K562 (cell line): Measurements from ENCODE around the gene PRAME. TPM values are rescaled to one million over a fixed set of nuclear protein-coding genes. Genes with fewer than 3 reads are reported as not detected.
"Not testable (repeated sequence)": the region's sequence is repeated elsewhere in the genome, so short reads cannot be mapped to it uniquely, and the experiment has no call there.

Experiments
- ELF4 ChIP-seq: fragments of 450-650 bp; formaldehyde crosslinking; IDR thresholded peaks from 2 replicates; pipeline ENCODE4 v1.4.0; 2022; ENCODE audit warnings: missing genetic modification characterization
- OTX1 ChIP-seq: fragments of 450-650 bp; formaldehyde crosslinking; IDR thresholded peaks from 2 replicates; pipeline ENCODE4 v1.4.0; 2022; ENCODE audit warnings: mild to moderate bottlenecking
- SMARCE1 ChIP-seq: fragments of 450-650 bp; IDR thresholded peaks from 2 replicates; pipeline ENCODE4 v1.7.1; 2016; ENCODE audit warnings: mild to moderate bottlenecking
- ZNF668 ChIP-seq: fragments of 250-450 bp; sonication (Bioruptor Pico); IDR thresholded peaks from 2 replicates; pipeline ENCODE4 v1.8.0; 2022; ENCODE audit warnings: mild to moderate bottlenecking, inconsistent platforms
- ZNF830 ChIP-seq: fragments of 250-450 bp; sonication (Bioruptor Pico); IDR thresholded peaks from 2 replicates; pipeline ENCODE4 v1.5.0; 2021; ENCODE audit warnings: mild to moderate bottlenecking
- polyA plus RNA-seq, 8 experiments: library from polyadenylated mRNA; depleted of rRNA in 4 of 8; stranded (reverse) in 5 of 8; unstranded in 3 of 8; fragments of >200 nt; fragmentation: Nextera tagmentation in 2 of 8; fragmentation: Illumina TruSeq in 1 of 8; extraction: Ambion mirVana in 2 of 8; extraction: Trizol in 1 of 8; gene quantifications; 2 replicates each; pipeline versions ENCODE4 v1.2.1 to v1.2.3, GENCODE V29; 2011 to 2014; ENCODE audit warnings: inconsistent platforms in 1 of 8, missing spikeins in 1 of 8
- total RNA-seq, 7 experiments: library from RNA; depleted of rRNA in 6 of 7; stranded (reverse); fragments of >200 nt in 6 of 7; fragmentation: Illumina TruSeq in 2 of 7; extraction: Trizol in 2 of 7; gene quantifications; 2 replicates each; pipeline versions ENCODE4 v1.2.1 to v1.2.3, GENCODE V29; 2011 to 2021; ENCODE audit warnings: low replicate concordance in 1 of 7
- TF ChIP-seq, protein P1 (sequence below), 2 experiments: fragments of 450-650 bp; IDR thresholded peaks; 2 replicates each; pipeline ENCODE4 v1.6.1; 2016
- TF ChIP-seq, protein P2 (sequence below): sonication (generic); formaldehyde crosslinking; IDR thresholded peaks from 2 replicates; pipeline ENCODE4 v1.9.0; 2022; ENCODE audit warnings: mild to moderate bottlenecking, missing genetic modification reagents
- TF ChIP-seq, protein P3 (sequence below), 3 experiments: fragments of 200-800 bp in 1 of 3; sonication (Bioruptor generic) in 1 of 3; sonication (generic) in 1 of 3; formaldehyde crosslinking in 1 of 3; IDR thresholded peaks; 2 replicates each; pipeline versions ENCODE4 v1.6.1 to v1.8.0; 2016 to 2022; ENCODE audit warnings: mild to moderate bottlenecking in 2 of 3, missing compliant biosample characterization in 2 of 3, missing genetic modification characterization in 2 of 3, missing genetic modification reagents in 1 of 3
- TF ChIP-seq, protein P4 (sequence below): fragments of 450-650 bp; formaldehyde crosslinking; IDR thresholded peaks from 2 replicates; pipeline ENCODE4 v1.4.0; 2022; ENCODE audit warnings: missing genetic modification characterization
- TF ChIP-seq, protein P5 (sequence below), 2 experiments: fragments of 450-650 bp in 1 of 2; sonication (generic) in 1 of 2; formaldehyde crosslinking; conservative IDR thresholded peaks; 2 replicates each; pipeline versions ENCODE4 v1.4.0 to v1.8.1; 2020 to 2022; ENCODE audit warnings: mild to moderate bottlenecking in 1 of 2, missing genetic modification reagents in 1 of 2
- TF ChIP-seq, protein P6 (sequence below): sonication (generic); formaldehyde crosslinking; IDR thresholded peaks from 2 replicates; pipeline ENCODE4 v1.8.0; 2022; ENCODE audit warnings: mild to moderate bottlenecking, missing genetic modification reagents
- TF ChIP-seq, protein P7 (sequence below): sonication (generic); formaldehyde crosslinking; IDR thresholded peaks from 2 replicates; pipeline ENCODE4 v1.8.1; 2023; ENCODE audit warnings: mild to moderate bottlenecking, missing genetic modification reagents
- TF ChIP-seq, protein P8 (sequence below): fragments of 450-650 bp; formaldehyde crosslinking; conservative IDR thresholded peaks from 2 replicates; pipeline ENCODE4 v1.4.0; 2022; ENCODE audit warnings: mild to moderate bottlenecking, missing genetic modification characterization

Gene PRAME
- total and polyA plus RNA-seq, 9 of the 15 experiments (the other 6 are each of a cell fraction or from before 2014, with no cell fraction given), result 662 to 2,141 (median 1,142) TPM

DNA sequence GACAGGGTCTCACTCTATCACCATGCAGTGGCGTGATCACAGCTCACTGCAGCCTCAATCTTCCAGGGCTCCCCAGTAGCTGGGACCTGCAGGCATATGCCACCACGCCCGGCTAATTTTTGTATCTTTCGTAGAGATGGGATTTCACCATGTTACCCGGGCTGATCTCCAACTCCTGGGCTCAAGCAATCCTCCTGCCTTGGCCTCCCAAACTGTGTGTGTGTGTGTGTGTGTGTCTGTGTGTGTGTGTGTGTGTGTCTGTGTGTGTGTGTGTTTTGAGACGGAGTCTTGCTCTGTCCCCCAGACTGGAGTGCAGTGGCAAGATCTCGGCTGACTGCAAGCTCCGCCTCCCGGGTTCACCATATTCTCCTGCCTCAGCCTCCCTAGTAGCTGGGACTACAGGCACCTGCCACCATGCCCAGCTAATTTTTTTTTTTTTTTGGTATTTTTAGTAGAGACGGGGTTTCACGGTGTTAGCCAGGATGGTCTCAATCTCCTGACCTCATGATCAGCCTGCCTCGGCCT, 26.5 kb downstream of the PRAME start (continued):
- TF ChIP-seq, protein P1, sequence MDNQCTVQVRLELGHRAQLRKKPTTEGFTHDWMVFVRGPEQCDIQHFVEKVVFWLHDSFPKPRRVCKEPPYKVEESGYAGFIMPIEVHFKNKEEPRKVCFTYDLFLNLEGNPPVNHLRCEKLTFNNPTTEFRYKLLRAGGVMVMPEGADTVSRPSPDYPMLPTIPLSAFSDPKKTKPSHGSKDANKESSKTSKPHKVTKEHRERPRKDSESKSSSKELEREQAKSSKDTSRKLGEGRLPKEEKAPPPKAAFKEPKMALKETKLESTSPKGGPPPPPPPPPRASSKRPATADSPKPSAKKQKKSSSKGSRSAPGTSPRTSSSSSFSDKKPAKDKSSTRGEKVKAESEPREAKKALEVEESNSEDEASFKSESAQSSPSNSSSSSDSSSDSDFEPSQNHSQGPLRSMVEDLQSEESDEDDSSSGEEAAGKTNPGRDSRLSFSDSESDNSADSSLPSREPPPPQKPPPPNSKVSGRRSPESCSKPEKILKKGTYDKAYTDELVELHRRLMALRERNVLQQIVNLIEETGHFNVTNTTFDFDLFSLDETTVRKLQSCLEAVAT (IDR thresholded peaks at IDR 0.05), result 0 out of 4 replicates have a peak, but pooled peaks of 1 of the 2 experiments have one; percentile 15
- TF ChIP-seq, protein P2, sequence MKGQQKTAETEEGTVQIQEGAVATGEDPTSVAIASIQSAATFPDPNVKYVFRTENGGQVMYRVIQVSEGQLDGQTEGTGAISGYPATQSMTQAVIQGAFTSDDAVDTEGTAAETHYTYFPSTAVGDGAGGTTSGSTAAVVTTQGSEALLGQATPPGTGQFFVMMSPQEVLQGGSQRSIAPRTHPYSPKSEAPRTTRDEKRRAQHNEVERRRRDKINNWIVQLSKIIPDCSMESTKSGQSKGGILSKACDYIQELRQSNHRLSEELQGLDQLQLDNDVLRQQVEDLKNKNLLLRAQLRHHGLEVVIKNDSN (CRISPR knock-in tag), result peak; percentile 30; the same call in 1 of the 2 replicates
- TF ChIP-seq ZNF668 (CRISPR knock-in tag) (0 out of 2 replicates have a peak, but pooled peaks have one; percentile 20), OTX1 (CRISPR knock-in tag) (peak; percentile 92; the same call in 1 of the 2 replicates), ELF4 (CRISPR knock-in tag) (peak; percentile 92), ZNF830 (CRISPR knock-in tag) (0 out of 2 replicates have a peak, but pooled peaks have one; percentile 58), SMARCE1 (0 out of 2 replicates have a peak, but pooled peaks have one; percentile 19)
- TF ChIP-seq, protein P3, sequence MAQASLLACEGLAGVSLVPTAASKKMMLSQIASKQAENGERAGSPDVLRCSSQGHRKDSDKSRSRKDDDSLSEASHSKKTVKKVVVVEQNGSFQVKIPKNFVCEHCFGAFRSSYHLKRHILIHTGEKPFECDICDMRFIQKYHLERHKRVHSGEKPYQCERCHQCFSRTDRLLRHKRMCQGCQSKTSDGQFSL (CRISPR knock-in tag; IDR thresholded peaks at IDR 0.05), result not testable (repeated sequence)
- TF ChIP-seq, protein P3 (tag; IDR thresholded peaks at IDR 0.05), result peak in 1 of 2 experiments; percentile 35; a peak in 1 of 4 replicates
- TF ChIP-seq, protein P4, sequence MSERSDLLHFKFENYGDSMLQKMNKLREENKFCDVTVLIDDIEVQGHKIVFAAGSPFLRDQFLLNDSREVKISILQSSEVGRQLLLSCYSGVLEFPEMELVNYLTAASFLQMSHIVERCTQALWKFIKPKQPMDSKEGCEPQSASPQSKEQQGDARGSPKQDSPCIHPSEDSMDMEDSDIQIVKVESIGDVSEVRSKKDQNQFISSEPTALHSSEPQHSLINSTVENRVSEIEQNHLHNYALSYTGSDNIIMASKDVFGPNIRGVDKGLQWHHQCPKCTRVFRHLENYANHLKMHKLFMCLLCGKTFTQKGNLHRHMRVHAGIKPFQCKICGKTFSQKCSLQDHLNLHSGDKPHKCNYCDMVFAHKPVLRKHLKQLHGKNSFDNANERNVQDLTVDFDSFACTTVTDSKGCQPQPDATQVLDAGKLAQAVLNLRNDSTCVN (CRISPR knock-in tag), result peak; percentile 94
- TF ChIP-seq, protein P5, sequence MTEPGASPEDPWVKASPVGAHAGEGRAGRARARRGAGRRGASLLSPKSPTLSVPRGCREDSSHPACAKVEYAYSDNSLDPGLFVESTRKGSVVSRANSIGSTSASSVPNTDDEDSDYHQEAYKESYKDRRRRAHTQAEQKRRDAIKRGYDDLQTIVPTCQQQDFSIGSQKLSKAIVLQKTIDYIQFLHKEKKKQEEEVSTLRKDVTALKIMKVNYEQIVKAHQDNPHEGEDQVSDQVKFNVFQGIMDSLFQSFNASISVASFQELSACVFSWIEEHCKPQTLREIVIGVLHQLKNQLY (CRISPR knock-in tag; conservative IDR thresholded peaks at IDR 0.05), result 0 out of 4 replicates have a peak, but pooled peaks of 1 of the 2 experiments have one; percentile 72
- TF ChIP-seq, protein P6, sequence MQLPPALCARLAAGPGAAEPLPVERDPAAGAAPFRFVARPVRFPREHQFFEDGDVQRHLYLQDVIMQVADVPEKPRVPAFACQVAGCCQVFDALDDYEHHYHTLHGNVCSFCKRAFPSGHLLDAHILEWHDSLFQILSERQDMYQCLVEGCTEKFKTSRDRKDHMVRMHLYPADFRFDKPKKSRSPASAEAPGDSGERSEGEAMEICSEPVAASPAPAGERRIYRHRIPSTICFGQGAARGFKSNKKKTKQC (CRISPR knock-in tag), result peak; percentile 52
- TF ChIP-seq, protein P7, sequence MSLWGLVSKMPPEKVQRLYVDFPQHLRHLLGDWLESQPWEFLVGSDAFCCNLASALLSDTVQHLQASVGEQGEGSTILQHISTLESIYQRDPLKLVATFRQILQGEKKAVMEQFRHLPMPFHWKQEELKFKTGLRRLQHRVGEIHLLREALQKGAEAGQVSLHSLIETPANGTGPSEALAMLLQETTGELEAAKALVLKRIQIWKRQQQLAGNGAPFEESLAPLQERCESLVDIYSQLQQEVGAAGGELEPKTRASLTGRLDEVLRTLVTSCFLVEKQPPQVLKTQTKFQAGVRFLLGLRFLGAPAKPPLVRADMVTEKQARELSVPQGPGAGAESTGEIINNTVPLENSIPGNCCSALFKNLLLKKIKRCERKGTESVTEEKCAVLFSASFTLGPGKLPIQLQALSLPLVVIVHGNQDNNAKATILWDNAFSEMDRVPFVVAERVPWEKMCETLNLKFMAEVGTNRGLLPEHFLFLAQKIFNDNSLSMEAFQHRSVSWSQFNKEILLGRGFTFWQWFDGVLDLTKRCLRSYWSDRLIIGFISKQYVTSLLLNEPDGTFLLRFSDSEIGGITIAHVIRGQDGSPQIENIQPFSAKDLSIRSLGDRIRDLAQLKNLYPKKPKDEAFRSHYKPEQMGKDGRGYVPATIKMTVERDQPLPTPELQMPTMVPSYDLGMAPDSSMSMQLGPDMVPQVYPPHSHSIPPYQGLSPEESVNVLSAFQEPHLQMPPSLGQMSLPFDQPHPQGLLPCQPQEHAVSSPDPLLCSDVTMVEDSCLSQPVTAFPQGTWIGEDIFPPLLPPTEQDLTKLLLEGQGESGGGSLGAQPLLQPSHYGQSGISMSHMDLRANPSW (CRISPR knock-in tag), result 0 out of 2 replicates have a peak, but pooled peaks have one; percentile 54
- TF ChIP-seq, protein P8, sequence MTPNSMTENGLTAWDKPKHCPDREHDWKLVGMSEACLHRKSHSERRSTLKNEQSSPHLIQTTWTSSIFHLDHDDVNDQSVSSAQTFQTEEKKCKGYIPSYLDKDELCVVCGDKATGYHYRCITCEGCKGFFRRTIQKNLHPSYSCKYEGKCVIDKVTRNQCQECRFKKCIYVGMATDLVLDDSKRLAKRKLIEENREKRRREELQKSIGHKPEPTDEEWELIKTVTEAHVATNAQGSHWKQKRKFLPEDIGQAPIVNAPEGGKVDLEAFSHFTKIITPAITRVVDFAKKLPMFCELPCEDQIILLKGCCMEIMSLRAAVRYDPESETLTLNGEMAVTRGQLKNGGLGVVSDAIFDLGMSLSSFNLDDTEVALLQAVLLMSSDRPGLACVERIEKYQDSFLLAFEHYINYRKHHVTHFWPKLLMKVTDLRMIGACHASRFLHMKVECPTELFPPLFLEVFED, result peak; percentile 93
